ENCODE measurements around the gene SGMS1.

- no peak for TF ChIP-seq CTCF (IDR thresholded peaks at IDR 0.05; ENCODE audit: insufficient read depth, low read length, poor library complexity, severe bottlenecking)
- TF ChIP-seq EZH2phosphoT487 (conservative IDR thresholded peaks at IDR 0.05; ENCODE audit: low read length) = no peak
Observed at GRCh38 chr10:50514995-50515394, 108.8 kb downstream of the SGMS1 start.
